Ovary (tissue), 3 donors: ENCODE results near the gene ARHGAP8.

Source experiments
- CTCF ChIP-seq, 3 donors: fragments of 450-650 bp in 2 of 3; fragments of 200-600 bp in 1 of 3; IDR thresholded peaks; one replicate each; pipeline versions ENCODE4 v1.5.1 to v1.8.0; 2016 to 2022; ENCODE audit warnings: antibody characterized with exemption in 3 of 3, mild to moderate bottlenecking in 1 of 3
- EP300 ChIP-seq: sonication (generic); formaldehyde crosslinking; IDR thresholded peaks from one replicate; pipeline ENCODE4 v1.6.1; 2017; ENCODE audit warnings: antibody characterized with exemption
- POLR2A ChIP-seq: fragments of 450-650 bp; IDR thresholded peaks from one replicate; pipeline ENCODE4 v1.6.1; 2017; ENCODE audit warnings: antibody characterized with exemption, mild to moderate bottlenecking, moderate library complexity
- donor health status: DM: no; HTN: no; CAD: no.

DNA sequence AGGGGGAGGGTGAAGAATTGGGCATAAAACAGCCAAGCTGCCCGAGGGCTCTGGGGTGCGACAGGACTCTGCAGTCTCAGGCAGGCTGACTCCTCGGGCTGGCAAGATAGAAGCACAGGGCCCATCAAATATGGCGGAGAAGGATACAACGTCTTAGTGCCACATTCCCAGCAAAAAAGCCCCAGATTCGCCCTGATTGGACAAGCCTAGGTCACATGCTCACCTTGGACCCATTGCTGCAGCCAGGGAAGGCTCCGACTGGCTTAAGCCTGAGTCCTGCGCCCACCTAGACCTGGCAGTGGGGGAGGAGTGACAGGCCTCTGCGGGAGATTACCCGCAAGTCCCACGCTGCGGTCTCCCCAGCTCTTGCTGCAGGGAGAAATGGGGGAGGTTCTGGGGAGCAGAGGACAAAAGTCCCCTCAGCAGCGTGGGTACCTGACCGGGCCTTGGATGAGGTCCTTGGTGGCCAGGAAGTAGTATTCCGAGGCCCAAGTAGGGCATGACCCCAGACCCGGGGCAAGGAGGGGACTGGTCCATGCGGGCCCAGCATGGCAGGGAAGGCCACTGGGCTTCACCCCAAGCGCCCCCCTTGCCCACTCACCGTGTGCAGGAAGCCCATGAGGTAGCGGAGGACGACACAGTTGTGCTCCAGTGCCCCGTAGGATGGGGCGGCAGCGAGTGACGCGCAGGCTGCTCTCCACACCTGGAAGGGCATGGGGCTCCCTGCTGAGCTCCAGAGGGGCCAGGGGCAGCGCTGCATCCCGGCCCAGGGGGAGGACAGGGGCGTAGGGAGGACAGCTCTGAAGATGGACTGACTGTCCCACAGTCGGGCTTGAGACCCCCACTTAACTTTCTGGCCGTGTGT is 113.0 kb downstream of the ARHGAP8 start:
- TF ChIP-seq POLR2A (no peak), CTCF (IDR thresholded peaks at IDR 0.05) (no peak), EP300 (no peak)
